Testis (tissue), 3 donors: ENCODE data around the gene ZNRD2. TPM values are rescaled to one million over a fixed set of nuclear protein-coding genes. Genes with fewer than 3 reads are reported as not detected.
A peak's percentile ranks its signal among the peaks of the same experiment; 100 is the strongest.

ENCODE experiments used
- DNase-seq: peaks from one replicate; pipeline ENCODE4 v3.0.0-alpha.2; 2019
- H3K27ac ChIP-seq, 2 donors: fragments of 200-600 bp; sonication (generic); one replicate each; pipeline ENCODE4 v1.5.1; 2019
- H3K27me3 ChIP-seq: fragments of 200-600 bp; sonication (generic); one replicate; pipeline ENCODE4 v1.5.1; 2019
- H3K36me3 ChIP-seq: fragments of 200-600 bp; sonication (generic); one replicate; pipeline ENCODE4 v1.5.1; 2017; ENCODE audit warnings: low read depth; ENCODE audit errors: missing control alignments
- H3K4me1 ChIP-seq: fragments of 200-600 bp; sonication (generic); one replicate; pipeline ENCODE4 v1.5.1; 2019
- H3K4me3 ChIP-seq, 2 donors: fragments of 200-600 bp; sonication (generic); one replicate each; pipeline ENCODE4 v1.5.1; 2017 to 2019
- H3K9me3 ChIP-seq: fragments of 200-600 bp; sonication (generic); one replicate; pipeline ENCODE4 v1.5.1; 2017
- CTCF ChIP-seq, 3 experiments: fragments of 450-650 bp in 2 of 3; fragments of 200-600 bp in 1 of 3; sonication (generic) in 1 of 3; IDR thresholded peaks; one replicate each; pipeline ENCODE4 v1.5.1; 2016 to 2019; ENCODE audit warnings: antibody characterized with exemption in 3 of 3, mild to moderate bottlenecking in 2 of 3, moderate library complexity in 1 of 3
- POLR2A ChIP-seq: fragments of 450-650 bp; IDR thresholded peaks from one replicate; pipeline ENCODE4 v1.6.1; 2017; ENCODE audit warnings: antibody characterized with exemption, mild to moderate bottlenecking, moderate library complexity
- WGBS, 2 donors: methylation state at CpG; one replicate each; pipeline ENCODE4 v1.1.5; 2018; 5-methylcytosine and 5-hydroxymethylcytosine counted together
- intact Hi-C: fragments of 100-400 bp; cut with DNase I; formaldehyde crosslinking; loops from one replicate; pipeline ENCODE4 v1.15.1; 2023; ENCODE audit warnings: low total_unique reads
- polyA plus RNA-seq: library from polyadenylated mRNA; stranded (reverse); fragments of 350-450 nt; fragmentation: Illumina TruSeq; extraction: RNeasy Lipid Tissue Mini Kit (QIAGEN cat#74804); gene quantifications from one replicate; pipeline ENCODE4 v1.2.3, GENCODE V29; 2014; ENCODE audit warnings: low read depth, low replicate concordance; ENCODE audit not compliant: insufficient read depth
- total RNA-seq, 2 donors: library from RNA; depleted of rRNA; stranded (reverse); fragments of >200 nt; gene quantifications; one replicate each; pipeline ENCODE4 v1.2.3, GENCODE V29; 2016

The ZNRD2 gene
- total and polyA plus RNA-seq, 3 donors from 2014 or later, result 67.7 to 79.6 (median 77.6) TPM

GRCh38 chr11:65590240-65590738 is 20.0 kb downstream of the ZNRD2 start:
- DNase-seq, result peak; percentile 67
- H3K9me3 ChIP-seq, result no peaks in the 10 kb centered on the region
- no peaks in the 10 kb centered on the region for H3K27me3 ChIP-seq
- TF ChIP-seq POLR2A, result no peak
- no peak for TF ChIP-seq CTCF (IDR thresholded peaks at IDR 0.05)
- no peaks in the 10 kb centered on the region for H3K36me3 ChIP-seq
- no peak overlapping the region for H3K27ac ChIP-seq
- no peak overlapping the region for H3K4me3 ChIP-seq
- WGBS, 2 donors, result 40 to 46% methylated on average over 6 to 8 of the region's 8 CpGs
- H3K4me1 ChIP-seq, result peaks cover 18% of the 10 kb centered on the region
- intact Hi-C loops, result no loop called here

GRCh38 chr11:65591939-65592857 is 21.9 kb downstream of the ZNRD2 start:
- peak overlapping the region; percentile 18 to 41 for H3K4me3 ChIP-seq
- peaks cover 18% of the 10 kb centered on the region for H3K4me1 ChIP-seq
- no peaks in the 10 kb centered on the region for H3K27me3 ChIP-seq
- TF ChIP-seq CTCF (IDR thresholded peaks at IDR 0.05), result no peak
- no peak for TF ChIP-seq POLR2A
- intact Hi-C loops, result no loop called here
- H3K9me3 ChIP-seq, result no peaks in the 10 kb centered on the region
- H3K36me3 ChIP-seq, result no peaks in the 10 kb centered on the region
- peak overlapping the region in 1 of 2 donors; percentile 18 for H3K27ac ChIP-seq
- 53 to 71% methylated on average over 72 to 102 of the region's 106 CpGs for WGBS, 2 donors
- no peak for DNase-seq

GRCh38 chr11:65592858-65593517 is 22.7 kb downstream of the ZNRD2 start:
- DNase-seq, result no peak
- Histone ChIP-seq H3K36me3 (no peaks in the 10 kb centered on the region), H3K9me3 (no peaks in the 10 kb centered on the region), H3K27me3 (no peaks in the 10 kb centered on the region), H3K27ac (no peak overlapping the region), H3K4me3 (peak overlapping the region in 1 of 2 donors; percentile 41), H3K4me1 (peaks cover 12% of the 10 kb centered on the region)
- intact Hi-C loops, result no loop called here
- 73 to 84% methylated on average over 3 to 22 of the region's 22 CpGs for WGBS, 2 donors
- TF ChIP-seq POLR2A, result no peak
- no peak for TF ChIP-seq CTCF (IDR thresholded peaks at IDR 0.05)

GRCh38 chr11:65593518-65594414 is 23.5 kb downstream of the ZNRD2 start:
- no peaks in the 10 kb centered on the region for H3K27me3 ChIP-seq
- peaks cover 7% of the 10 kb centered on the region for H3K4me1 ChIP-seq
- 74 to 75% methylated on average over 9 to 24 of the region's 26 CpGs for WGBS, 2 donors
- intact Hi-C loops, result no loop called here
- DNase-seq, result peak; percentile 57
- H3K4me3 ChIP-seq, result no peak overlapping the region
- H3K9me3 ChIP-seq, result no peaks in the 10 kb centered on the region
- H3K36me3 ChIP-seq, result no peaks in the 10 kb centered on the region
- no peak overlapping the region for H3K27ac ChIP-seq
- TF ChIP-seq POLR2A (no peak), CTCF (IDR thresholded peaks at IDR 0.05) (peak in 2 of 3 experiments; percentile 45)
